Small intestine (tissue), 7 donors: ENCODE results near the gene EPO. TPM values are rescaled to one million over a fixed set of nuclear protein-coding genes. Genes with fewer than 3 reads are reported as not detected.
A peak's percentile ranks its signal among the peaks of the same experiment; 100 is the strongest.
"Not testable (repeated sequence)": the region's sequence is repeated elsewhere in the genome, so short reads cannot be mapped to it uniquely, and the experiment has no call there.

Source experiments
- DNase-seq, 2 donors: peaks; one replicate each; pipeline versions ENCODE4 v3.0.0 to v3.0.0-alpha.2; 2013
- FAIRE-seq: peaks from 2 replicates; lab custom pipeline; 2012; peaks lifted over from hg19 to GRCh38; lab: Jason Lieb, UNC
- H3K27ac ChIP-seq, 3 donors: one replicate each; pipeline ENCODE4 v1.5.1; 2013; ENCODE audit warnings: low read length in 2 of 3, mild to moderate bottlenecking in 2 of 3, control low read depth in 1 of 3, inconsistent platforms in 1 of 3, low read depth in 1 of 3, moderate library complexity in 1 of 3
- H3K27me3 ChIP-seq, 3 donors: one replicate each; pipeline ENCODE4 v1.6.1; 2013; ENCODE audit warnings: low read length in 3 of 3, inconsistent platforms in 1 of 3; ENCODE audit not compliant: control insufficient read depth in 3 of 3, insufficient read depth in 3 of 3
- H3K36me3 ChIP-seq, 3 donors: one replicate each; pipeline ENCODE4 v1.6.1; 2013; ENCODE audit warnings: low read length in 3 of 3, inconsistent platforms in 1 of 3, low read depth in 1 of 3, mild to moderate bottlenecking in 1 of 3, moderate library complexity in 1 of 3; ENCODE audit not compliant: control insufficient read depth in 3 of 3, insufficient read depth in 2 of 3
- H3K4me1 ChIP-seq, 3 donors: one replicate each; pipeline ENCODE4 v1.6.1; 2013; ENCODE audit warnings: low read length in 2 of 3, inconsistent platforms in 1 of 3, low read depth in 1 of 3, mild to moderate bottlenecking in 1 of 3, moderate library complexity in 1 of 3; ENCODE audit not compliant: control insufficient read depth in 3 of 3, insufficient read depth in 2 of 3
- H3K4me3 ChIP-seq, 3 donors: one replicate each; pipeline ENCODE4 v1.5.1; 2013; ENCODE audit warnings: low read length in 3 of 3, control low read depth in 1 of 3, inconsistent platforms in 1 of 3, low read depth in 1 of 3, mild to moderate bottlenecking in 1 of 3, moderate library complexity in 1 of 3
- H3K9me3 ChIP-seq, 2 donors: one replicate each; pipeline ENCODE4 v1.6.1; 2013; ENCODE audit warnings: low read depth in 1 of 2, low read length in 1 of 2; ENCODE audit not compliant: control insufficient read depth in 2 of 2, insufficient read depth in 1 of 2
- WGBS, 3 donors: extraction: QIAGEN DNeasy Blood & Tissue Kit; methylation state at CpG; one replicate each; pipeline ENCODE4 v1.1.7; 2013; 5-methylcytosine and 5-hydroxymethylcytosine counted together
- polyA plus RNA-seq, 4 donors: library from polyadenylated mRNA; stranded (reverse) in 3 of 4; unstranded in 1 of 4; fragments of 200-250 nt in 3 of 4; fragments of 120-200 nt in 1 of 4; gene quantifications; one replicate each; pipeline versions ENCODE4 v1.2.1 to v1.2.3, GENCODE V29; 2013
- donor health status: healthy with polysubstance abuse.
- donor health status: control.
- donor health status: control.
- donor health status: Bipolar disorder and iron deficiency.
- donor health status: healthy.

The EPO gene
- polyA plus RNA-seq, 4 donors: 0.04 to 0.15 TPM; not detected in 2

- WGBS, 3 donors: 70 to 79% (median 70%) methylated on average over 5 of the region's 5 CpGs
- FAIRE-seq (no peak), DNase-seq (no peak)
- H3K9me3 ChIP-seq: no peaks in the 10 kb centered on the region
- no peak overlapping the region for H3K27ac ChIP-seq
- no peak overlapping the region for H3K4me3 ChIP-seq
- H3K4me1 ChIP-seq: no peaks in the 10 kb centered on the region
- H3K36me3 ChIP-seq: no peaks in the 10 kb centered on the region
- peaks cover 0 to 26% (median 8%) of the 10 kb centered on the region in 3 donors for H3K27me3 ChIP-seq
These were observed 32.7 kb downstream of the EPO start for GRCh38 chr7:100752994-100753393.

DNA sequence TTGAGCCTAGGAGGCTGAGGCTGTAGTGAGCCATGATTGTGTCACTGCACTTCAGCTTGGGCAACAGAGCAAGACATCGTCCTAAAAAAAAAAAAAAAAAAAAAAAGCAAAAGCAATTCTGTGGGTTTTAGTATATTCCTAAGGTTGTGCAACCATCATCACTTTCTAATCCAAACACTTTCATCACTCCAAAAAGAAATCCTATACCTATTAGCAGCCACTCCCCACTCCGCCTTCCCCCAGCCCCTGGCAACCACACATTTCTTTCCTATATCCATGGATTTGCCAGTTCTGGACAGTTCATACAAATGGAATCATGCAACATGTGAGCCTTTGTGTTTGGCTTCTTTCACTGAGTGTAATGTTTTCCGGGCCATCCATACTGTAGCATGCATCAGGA lies 33.5 kb downstream of the EPO start:
- Histone ChIP-seq H3K9me3 (no peaks in the 10 kb centered on the region), H3K4me3 (no peak overlapping the region), H3K27ac (no peak overlapping the region), H3K27me3 (peaks cover 0 to 26% (median 8%) of the 10 kb centered on the region in 3 donors), H3K36me3 (no peaks in the 10 kb centered on the region), H3K4me1 (no peaks in the 10 kb centered on the region)
- no peak for DNase-seq
- 78 to 85% (median 83%) methylated on average over 2 to 3 of the region's 3 CpGs for WGBS, 3 donors
- FAIRE-seq: no peak

- Histone ChIP-seq H3K27me3 (peaks cover 0 to 3% (median 0%) of the 10 kb centered on the region in 3 donors), H3K9me3 (no peaks in the 10 kb centered on the region), H3K27ac (no peak overlapping the region), H3K4me1 (no peaks in the 10 kb centered on the region), H3K4me3 (no peak overlapping the region), H3K36me3 (no peaks in the 10 kb centered on the region)
- 23 to 54% (median 36%) methylated on average over 19 of the region's 19 CpGs for WGBS, 3 donors
- FAIRE-seq (no peak), DNase-seq (peak; percentile 12 to 56)
These were observed 39.3 kb downstream of the EPO start for GRCh38 chr7:100759357-100760171.

DNA sequence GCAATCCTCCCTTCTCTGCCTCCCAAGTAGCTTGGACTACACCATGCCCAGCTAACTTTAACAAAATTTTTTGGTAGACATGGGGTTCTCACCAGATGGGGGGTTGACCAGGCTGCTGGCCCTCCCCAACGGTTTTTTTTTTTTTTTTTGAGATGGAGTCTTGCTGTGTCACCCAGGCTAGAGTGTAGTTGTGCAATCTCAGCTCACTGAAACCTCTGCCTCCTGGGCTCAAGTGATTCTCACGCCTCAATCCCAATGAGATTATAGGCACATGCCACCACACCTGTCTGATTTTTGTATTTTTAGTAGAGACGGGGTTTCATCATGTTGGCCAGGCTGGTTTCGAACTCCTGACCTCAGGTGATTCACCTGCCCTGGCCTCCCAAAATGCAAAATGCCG lies 42.6 kb downstream of the EPO start:
- not testable (repeated sequence) for H3K4me1 ChIP-seq, DNase-seq, H3K27ac ChIP-seq, H3K36me3 ChIP-seq, H3K9me3 ChIP-seq, FAIRE-seq, H3K4me3 ChIP-seq, H3K27me3 ChIP-seq
- WGBS, 3 donors: 68 to 70% (median 69%) methylated on average over 5 of the region's 5 CpGs

GRCh38 chr7:100763556-100764140 lies 43.4 kb downstream of the EPO start:
- H3K4me1 ChIP-seq: no peaks in the 10 kb centered on the region
- no peaks in the 10 kb centered on the region for H3K9me3 ChIP-seq
- WGBS, 3 donors: 53 to 68% (median 64%) methylated on average over 14 of the region's 14 CpGs
- H3K4me3 ChIP-seq: no peak overlapping the region
- no peak for FAIRE-seq
- no peak for DNase-seq
- no peaks in the 10 kb centered on the region for H3K36me3 ChIP-seq
- peaks cover 0 to 3% (median 0%) of the 10 kb centered on the region in 3 donors for H3K27me3 ChIP-seq
- H3K27ac ChIP-seq: no peak overlapping the region

- WGBS, 3 donors: 74 to 76% (median 76%) methylated on average over 8 to 10 of the region's 10 CpGs
- FAIRE-seq: no peak
- no peaks in the 10 kb centered on the region for H3K9me3 ChIP-seq
These were observed 44.6 kb downstream of the EPO start for GRCh38 chr7:100764841-100765240.

DNA sequence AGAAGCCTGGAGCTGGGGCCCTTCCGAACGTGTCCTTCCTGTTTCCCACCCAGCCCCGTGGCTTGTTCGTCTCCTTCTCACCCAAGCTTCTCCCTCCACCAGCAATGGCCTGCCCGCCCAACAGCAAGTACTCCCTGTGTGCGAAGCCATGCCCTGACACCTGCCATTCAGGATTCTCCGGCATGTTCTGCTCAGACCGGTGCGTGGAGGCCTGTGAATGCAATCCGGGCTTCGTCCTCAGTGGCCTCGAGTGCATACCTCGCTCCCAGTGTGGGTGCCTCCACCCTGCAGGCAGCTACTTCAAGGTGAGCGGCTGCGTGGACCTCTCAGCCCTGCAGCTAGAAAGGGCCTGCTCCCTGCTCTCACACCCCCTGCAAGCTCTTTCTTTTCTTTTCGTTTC lies 45.0 kb downstream of the EPO start:
- H3K27ac ChIP-seq: no peak overlapping the region
- no peak for FAIRE-seq
- WGBS, 3 donors: 79 to 87% (median 80%) methylated on average over 16 of the region's 16 CpGs

More at GRCh38 chr7:100764841-100765240, 44.6 kb downstream of the EPO start:
- Histone ChIP-seq H3K27me3 (peaks cover 0 to 3% (median 0%) of the 10 kb centered on the region in 3 donors), H3K4me3 (no peak overlapping the region), H3K36me3 (no peaks in the 10 kb centered on the region), H3K4me1 (no peaks in the 10 kb centered on the region), H3K27ac (no peak overlapping the region)
- no peak for DNase-seq

DNA sequence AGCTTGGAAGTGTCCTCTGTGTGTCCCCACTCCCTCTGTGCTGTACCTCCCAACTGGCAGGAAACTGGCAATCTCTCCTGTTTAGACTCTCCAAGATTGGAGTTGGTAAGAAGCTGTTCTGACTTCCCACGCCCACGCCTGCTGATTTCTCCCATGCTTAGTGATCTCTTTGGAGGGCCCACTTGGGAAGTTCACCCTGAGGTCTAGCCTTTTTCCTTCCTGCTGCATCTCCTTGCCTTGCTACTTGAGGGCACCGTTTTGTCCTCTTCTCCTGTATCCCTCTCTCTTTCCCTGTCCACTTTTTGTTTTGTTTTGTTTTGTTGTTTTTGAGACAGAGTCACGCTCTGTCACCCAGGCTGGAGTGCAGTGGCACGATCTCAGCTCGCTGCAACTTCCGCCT lies 48.5 kb downstream of the EPO start:
- WGBS, 3 donors: 78 to 88% (median 86%) methylated on average over 7 of the region's 7 CpGs
- Histone ChIP-seq H3K27me3 (no peaks in the 10 kb centered on the region), H3K9me3 (peaks cover 0 to 3% of the 10 kb centered on the region in 2 donors), H3K4me1 (no peaks in the 10 kb centered on the region), H3K27ac (no peak overlapping the region), H3K36me3 (no peaks in the 10 kb centered on the region), H3K4me3 (no peak overlapping the region)
- no peak for DNase-seq
- FAIRE-seq: no peak

More for the DNA sequence above, 45.0 kb downstream of the EPO start:
- peaks cover 0 to 2% (median 0%) of the 10 kb centered on the region in 3 donors for H3K27me3 ChIP-seq
- H3K4me3 ChIP-seq: no peak overlapping the region
- DNase-seq: no peak
- no peaks in the 10 kb centered on the region for H3K36me3 ChIP-seq
- H3K9me3 ChIP-seq: no peaks in the 10 kb centered on the region
- H3K4me1 ChIP-seq: no peaks in the 10 kb centered on the region
